SK-N-SH (cell line): ENCODE measurements around the gene MBNL2.

Experiments used
- FOXM1 ChIP-seq: IDR thresholded peaks from 2 replicates; pipeline ENCODE4 v1.4.0; 2012; ENCODE audit warnings: low read depth, mild to moderate bottlenecking
- GABPA ChIP-seq: IDR thresholded peaks from 2 replicates; pipeline ENCODE4 v1.4.0; 2012; ENCODE audit warnings: low read depth, mild to moderate bottlenecking
- JUND ChIP-seq: IDR thresholded peaks from 2 replicates; pipeline ENCODE4 v1.4.0; 2012
- POLR2AphosphoS5 ChIP-seq: IDR thresholded peaks from 2 replicates; pipeline ENCODE4 v1.6.1; 2012; ENCODE audit warnings: low read depth, low read length
- RCOR1 ChIP-seq: fragments of 150-350 bp; IDR thresholded peaks from 2 replicates; pipeline ENCODE4 v1.6.1; 2017; ENCODE audit warnings: antibody characterized with exemption, low read length
- RXRA ChIP-seq: IDR thresholded peaks from 2 replicates; pipeline ENCODE4 v1.4.0; 2012; ENCODE audit warnings: low read depth, mild to moderate bottlenecking, borderline replicate concordance
- SMC3 ChIP-seq: IDR thresholded peaks from 2 replicates; pipeline ENCODE4 v1.6.1; 2012; ENCODE audit warnings: low read depth, low read length, improper control_type of control experiment
- TF ChIP-seq, protein P1 (sequence below): fragments of 200-600 bp; sonication (generic); IDR thresholded peaks from 2 replicates; pipeline ENCODE4 v1.6.1; 2017; ENCODE audit warnings: antibody characterized with exemption, mild to moderate bottlenecking, moderate library complexity
- TF ChIP-seq, protein P2 (sequence below): fragments of 150-350 bp; IDR thresholded peaks from 2 replicates; pipeline ENCODE4 v1.6.1; 2017; ENCODE audit warnings: antibody characterized with exemption, low read length, low read depth, borderline replicate concordance

DNA sequence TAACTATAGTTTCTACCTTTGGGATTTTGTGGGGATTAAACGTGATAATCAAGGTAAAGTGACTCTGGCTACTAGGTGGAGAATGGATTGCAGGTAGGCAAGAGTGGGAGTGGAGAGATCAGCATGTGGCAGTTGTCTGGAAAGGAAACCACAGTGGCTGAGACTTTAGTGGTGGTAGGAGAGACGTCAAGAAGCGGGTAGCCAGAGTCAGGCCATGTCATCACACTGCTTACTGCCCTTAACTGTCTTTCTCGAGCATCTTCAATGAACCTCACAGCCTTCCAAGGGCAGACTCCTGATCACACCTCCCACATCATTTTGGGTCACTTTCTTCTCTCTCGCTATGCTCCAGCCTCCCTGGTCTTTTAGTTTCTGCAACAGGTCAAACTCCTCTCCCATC lies 28.6 kb upstream of the MBNL2 start:
- no peak for TF ChIP-seq POLR2AphosphoS5
- TF ChIP-seq GABPA = no peak
- TF ChIP-seq RCOR1 = no peak
- TF ChIP-seq, protein P1, sequence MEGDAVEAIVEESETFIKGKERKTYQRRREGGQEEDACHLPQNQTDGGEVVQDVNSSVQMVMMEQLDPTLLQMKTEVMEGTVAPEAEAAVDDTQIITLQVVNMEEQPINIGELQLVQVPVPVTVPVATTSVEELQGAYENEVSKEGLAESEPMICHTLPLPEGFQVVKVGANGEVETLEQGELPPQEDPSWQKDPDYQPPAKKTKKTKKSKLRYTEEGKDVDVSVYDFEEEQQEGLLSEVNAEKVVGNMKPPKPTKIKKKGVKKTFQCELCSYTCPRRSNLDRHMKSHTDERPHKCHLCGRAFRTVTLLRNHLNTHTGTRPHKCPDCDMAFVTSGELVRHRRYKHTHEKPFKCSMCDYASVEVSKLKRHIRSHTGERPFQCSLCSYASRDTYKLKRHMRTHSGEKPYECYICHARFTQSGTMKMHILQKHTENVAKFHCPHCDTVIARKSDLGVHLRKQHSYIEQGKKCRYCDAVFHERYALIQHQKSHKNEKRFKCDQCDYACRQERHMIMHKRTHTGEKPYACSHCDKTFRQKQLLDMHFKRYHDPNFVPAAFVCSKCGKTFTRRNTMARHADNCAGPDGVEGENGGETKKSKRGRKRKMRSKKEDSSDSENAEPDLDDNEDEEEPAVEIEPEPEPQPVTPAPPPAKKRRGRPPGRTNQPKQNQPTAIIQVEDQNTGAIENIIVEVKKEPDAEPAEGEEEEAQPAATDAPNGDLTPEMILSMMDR = no peak
- TF ChIP-seq, protein P2, sequence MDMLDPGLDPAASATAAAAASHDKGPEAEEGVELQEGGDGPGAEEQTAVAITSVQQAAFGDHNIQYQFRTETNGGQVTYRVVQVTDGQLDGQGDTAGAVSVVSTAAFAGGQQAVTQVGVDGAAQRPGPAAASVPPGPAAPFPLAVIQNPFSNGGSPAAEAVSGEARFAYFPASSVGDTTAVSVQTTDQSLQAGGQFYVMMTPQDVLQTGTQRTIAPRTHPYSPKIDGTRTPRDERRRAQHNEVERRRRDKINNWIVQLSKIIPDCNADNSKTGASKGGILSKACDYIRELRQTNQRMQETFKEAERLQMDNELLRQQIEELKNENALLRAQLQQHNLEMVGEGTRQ = no peak
- TF ChIP-seq RXRA = no peak
- TF ChIP-seq FOXM1 = no peak
- no peak for TF ChIP-seq SMC3
- TF ChIP-seq JUND = no peak
